K562 (cell line): ENCODE data around the gene ZSWIM1. TPM values are rescaled to one million over a fixed set of nuclear protein-coding genes. Genes with fewer than 3 reads are reported as not detected.

ENCODE experiments used
- ARHGAP35 ChIP-seq: fragments of 450-650 bp; IDR thresholded peaks from 2 replicates; pipeline ENCODE4 v1.6.1; 2018; ENCODE audit not compliant: partially characterized antibody
- BRD4 ChIP-seq: fragments of 200-600 bp; sonication (generic); IDR thresholded peaks from 2 replicates; pipeline ENCODE4 v1.6.1; 2017; ENCODE audit warnings: inconsistent platforms
- CC2D1A ChIP-seq: fragments of 450-650 bp; IDR thresholded peaks from 2 replicates; pipeline ENCODE4 v1.6.1; 2017; ENCODE audit warnings: mild to moderate bottlenecking
- CEBPB ChIP-seq: fragments of 450-650 bp; IDR thresholded peaks from 2 replicates; pipeline ENCODE4 v1.6.1; 2016; ENCODE audit warnings: missing genetic modification characterization, missing compliant biosample characterization
- HCFC1 ChIP-seq: IDR thresholded peaks from 2 replicates; pipeline ENCODE4 v1.6.1; 2012; ENCODE audit warnings: low read depth, low read length, improper control_type of control experiment
- MAX ChIP-seq: sonication (generic); formaldehyde crosslinking; IDR thresholded peaks from 2 replicates; pipeline ENCODE4 v1.9.0; 2022; ENCODE audit warnings: mild to moderate bottlenecking, missing genetic modification reagents
- NFXL1 ChIP-seq: fragments of 450-650 bp; formaldehyde crosslinking; IDR thresholded peaks from 2 replicates; pipeline ENCODE4 v1.4.0; 2021; ENCODE audit warnings: mild to moderate bottlenecking
- NR2F6 ChIP-seq: fragments of 450-650 bp; formaldehyde crosslinking; IDR thresholded peaks from 2 replicates; pipeline ENCODE4 v1.4.0; 2020; ENCODE audit warnings: mild to moderate bottlenecking
- POLR3G ChIP-seq: IDR thresholded peaks from 2 replicates; pipeline ENCODE4 v1.6.1; 2011; ENCODE audit not compliant: insufficient read length, insufficient replicate concordance; ENCODE audit errors: extremely low read depth
- PREB ChIP-seq: sonication (generic); formaldehyde crosslinking; IDR thresholded peaks from 2 replicates; pipeline ENCODE4 v1.8.1; 2023; ENCODE audit warnings: mild to moderate bottlenecking, missing genetic modification reagents
- SNIP1 ChIP-seq: fragments of 450-650 bp; IDR thresholded peaks from 2 replicates; pipeline ENCODE4 v1.7.1; 2017; ENCODE audit warnings: low read depth, mild to moderate bottlenecking
- TSHZ1 ChIP-seq: fragments of 250-450 bp; sonication (Bioruptor Pico); IDR thresholded peaks from 2 replicates; pipeline ENCODE4 v1.4.0; 2020; ENCODE audit warnings: mild to moderate bottlenecking, moderate library complexity
- ZBTB49 ChIP-seq: sonication (generic); formaldehyde crosslinking; IDR thresholded peaks from 2 replicates; pipeline ENCODE4 v1.8.0; 2022; ENCODE audit warnings: missing genetic modification reagents, mild to moderate bottlenecking, borderline replicate concordance
- ZFP1 ChIP-seq: fragments of 450-650 bp; formaldehyde crosslinking; IDR thresholded peaks from 2 replicates; pipeline ENCODE4 v1.4.0; 2020; ENCODE audit warnings: mild to moderate bottlenecking, mixed read lengths
- ZNF124 ChIP-seq: sonication (generic); formaldehyde crosslinking; IDR thresholded peaks from 2 replicates; pipeline ENCODE4 v1.8.1; 2022; ENCODE audit warnings: missing genetic modification reagents
- ZNF212 ChIP-seq: fragments of 450-650 bp; formaldehyde crosslinking; IDR thresholded peaks from 2 replicates; pipeline ENCODE4 v1.4.0; 2020; ENCODE audit warnings: mild to moderate bottlenecking
- ZNF778 ChIP-seq: fragments of 450-650 bp; formaldehyde crosslinking; IDR thresholded peaks from 2 replicates; pipeline ENCODE4 v1.4.0; 2020; ENCODE audit warnings: mild to moderate bottlenecking, moderate library complexity
- polyA plus RNA-seq, 8 experiments: library from polyadenylated mRNA; depleted of rRNA in 4 of 8; stranded (reverse) in 5 of 8; unstranded in 3 of 8; fragments of >200 nt; fragmentation: Nextera tagmentation in 2 of 8; fragmentation: Illumina TruSeq in 1 of 8; extraction: Ambion mirVana in 2 of 8; extraction: Trizol in 1 of 8; gene quantifications; 2 replicates each; pipeline versions ENCODE4 v1.2.1 to v1.2.3, GENCODE V29; 2011 to 2014; ENCODE audit warnings: inconsistent platforms in 1 of 8, missing spikeins in 1 of 8
- total RNA-seq, 7 experiments: library from RNA; depleted of rRNA in 6 of 7; stranded (reverse); fragments of >200 nt in 6 of 7; fragmentation: Illumina TruSeq in 2 of 7; extraction: Trizol in 2 of 7; gene quantifications; 2 replicates each; pipeline versions ENCODE4 v1.2.1 to v1.2.3, GENCODE V29; 2011 to 2021; ENCODE audit warnings: low replicate concordance in 1 of 7

Gene ZSWIM1
- total and polyA plus RNA-seq, 9 of the 15 experiments (the other 6 are each of a cell fraction or from before 2014, with no cell fraction given): 2.5 to 15.6 (median 9.5) TPM

- TF ChIP-seq BRD4 (no peak), ZNF124 (CRISPR knock-in tag) (0 out of 2 replicates have a peak, but pooled peaks have one; percentile 60), NR2F6 (CRISPR knock-in tag) (no peak), ARHGAP35 (no peak), TSHZ1 (CRISPR knock-in tag) (no peak), MAX (CRISPR knock-in tag) (peak; percentile 91), CEBPB (tag) (no peak), NFXL1 (no peak), POLR3G (no peak), SNIP1 (no peak), ZFP1 (CRISPR knock-in tag) (no peak), PREB (CRISPR knock-in tag) (no peak), HCFC1 (peak; percentile 74), ZNF212 (CRISPR knock-in tag) (no peak), ZNF778 (CRISPR knock-in tag) (no peak), ZBTB49 (CRISPR knock-in tag) (no peak), CC2D1A (0 out of 2 replicates have a peak, but pooled peaks have one; percentile 22)
These were observed 10.3 kb downstream of the ZSWIM1 start, which contains the start of the genes CTSA and NEURL2 (continued) for GRCh38 chr20:45890985-45891983.
